H1 (cell line): ENCODE data around the gene RNF130. TPM values are rescaled to one million over a fixed set of nuclear protein-coding genes. Genes with fewer than 3 reads are reported as not detected.

Source experiments
- CTCF ChIA-PET: fragments of 300-600 bp; sonication (Branson Sonifier 250); formaldehyde crosslinking; loops from one replicate; lab custom pipeline; 2021; ENCODE audit not compliant: partially characterized antibody; lab: Charles Lee
- POLR2A ChIA-PET: fragments of 300-600 bp; sonication (Branson Sonifier 250); formaldehyde crosslinking; loops from one replicate; lab custom pipeline; 2021; ENCODE audit warnings: inconsistent platforms; ENCODE audit not compliant: partially characterized antibody; lab: Charles Lee
- DNase-seq, 2 experiments: peaks; one replicate each; pipeline versions ENCODE4 v3.0.0 to v3.0.0-alpha.2; 2010 to 2022; ENCODE audit warnings: low spot score in 2 of 2, low read depth in 1 of 2, mixed read lengths in 1 of 2
- FAIRE-seq: peaks from 2 replicates; lab custom pipeline; 2011; peaks lifted over from hg19 to GRCh38; lab: Jason Lieb, UNC
- H2AFZ ChIP-seq: 2 replicates; pipeline ENCODE4 v1.8.1; 2012; ENCODE audit warnings: low read length, inconsistent platforms
- H2AK5ac ChIP-seq: 2 replicates; pipeline ENCODE4 v1.6.1; 2013; ENCODE audit warnings: low read depth, low read length
- H2BK120ac ChIP-seq: replicated peaks from 2 replicates; pipeline ENCODE3; 2013; ENCODE audit warnings: low read depth, low read length, inconsistent platforms
- H2BK12ac ChIP-seq: 2 replicates; pipeline ENCODE4 v1.6.1; 2013; ENCODE audit warnings: low read depth, low read length
- H2BK15ac ChIP-seq: 2 replicates; pipeline ENCODE4 v1.6.1; 2013; ENCODE audit warnings: low read length
- H2BK20ac ChIP-seq: 2 replicates; pipeline ENCODE4 v1.6.1; 2013; ENCODE audit warnings: low read length
- H2BK5ac ChIP-seq: 2 replicates; pipeline ENCODE4 v1.6.1; 2013; ENCODE audit warnings: low read depth, low read length
- H3K14ac ChIP-seq: 2 replicates; pipeline ENCODE4 v1.6.1; 2013; ENCODE audit warnings: inconsistent platforms; ENCODE audit not compliant: insufficient read length
- H3K18ac ChIP-seq: 2 replicates; pipeline ENCODE4 v1.6.1; 2013; ENCODE audit warnings: low read length; ENCODE audit errors: extremely low read depth
- H3K23ac ChIP-seq: 2 replicates; pipeline ENCODE4 v1.6.1; 2013; ENCODE audit warnings: inconsistent platforms; ENCODE audit not compliant: insufficient read length
- H3K23me2 ChIP-seq: 2 replicates; pipeline ENCODE4 v1.6.1; 2013; ENCODE audit warnings: low read depth, low read length
- H3K27ac ChIP-seq: 2 replicates; pipeline ENCODE4 v1.6.1; 2011; ENCODE audit warnings: low read depth, low read length, inconsistent platforms
- H3K27me3 ChIP-seq, 4 experiments: replicated peaks in 1 of 4; 1 replicate in 1 of 4; 2 replicates in 3 of 4; pipeline versions ENCODE4 v1.6.1 to v1.8.1; 2011 to 2013; ENCODE audit warnings: low read length in 3 of 4, mild to moderate bottlenecking in 3 of 4, inconsistent platforms in 2 of 4, mixed read lengths in 2 of 4, moderate library complexity in 1 of 4; ENCODE audit not compliant: control insufficient read depth in 3 of 4, insufficient read depth in 3 of 4; ENCODE audit errors: extremely low read depth in 1 of 4
- H3K36me3 ChIP-seq, 4 experiments: 2 replicates each; pipeline versions ENCODE4 v1.6.1 to v1.8.1; 2011 to 2013; ENCODE audit warnings: mild to moderate bottlenecking in 4 of 4, low read length in 3 of 4, moderate library complexity in 2 of 4, control low read depth in 1 of 4, inconsistent platforms in 1 of 4; ENCODE audit not compliant: insufficient read depth in 4 of 4, control insufficient read depth in 2 of 4
- H3K4ac ChIP-seq: replicated peaks from 2 replicates; pipeline ENCODE3; 2013; ENCODE audit warnings: low read length, low read depth, mixed read lengths, inconsistent platforms; ENCODE audit not compliant: insufficient read length
- H3K4me1 ChIP-seq, 4 experiments: replicated peaks in 1 of 4; 1 replicate in 1 of 4; 2 replicates in 3 of 4; pipeline versions ENCODE4 v1.6.1 to v1.8.1; 2011 to 2013; ENCODE audit warnings: low read length in 3 of 4, inconsistent platforms in 2 of 4, mixed read lengths in 1 of 4; ENCODE audit not compliant: insufficient read depth in 4 of 4, control insufficient read depth in 3 of 4
- H3K4me2 ChIP-seq, 2 experiments: 2 replicates each; pipeline versions ENCODE4 v1.6.1 to v1.8.1; 2011 to 2013; ENCODE audit warnings: low read depth in 2 of 2, low read length in 2 of 2, control low read depth in 1 of 2, inconsistent platforms in 1 of 2, mild to moderate bottlenecking in 1 of 2; ENCODE audit not compliant: insufficient read depth in 1 of 2
- H3K4me3 ChIP-seq, 4 experiments: fragments of 200-600, 300-600 bp in 1 of 4; sonication (generic), shearing (Covaris generic), sonication (Bioruptor Twin) in 1 of 4; 2 replicates each; pipeline versions ENCODE4 v1.5.1 to v1.8.1; 2011 to 2016; ENCODE audit warnings: low read length in 4 of 4, low read depth in 3 of 4, control low read depth in 2 of 4, inconsistent platforms in 2 of 4, mild to moderate bottlenecking in 2 of 4, mixed read lengths in 1 of 4, moderate library complexity in 1 of 4; ENCODE audit not compliant: insufficient read depth in 2 of 4; ENCODE audit errors: extremely low read depth in 1 of 4
- H3K56ac ChIP-seq: replicated peaks from 2 replicates; pipeline ENCODE3; 2013; ENCODE audit warnings: low read depth, mild to moderate bottlenecking, mixed read lengths, low read length, inconsistent platforms; ENCODE audit not compliant: insufficient read length
- H3K79me1 ChIP-seq: 2 replicates; pipeline ENCODE4 v1.6.1; 2013; ENCODE audit warnings: low read depth, low read length, control low read depth
- H3K79me2 ChIP-seq, 2 experiments: 2 replicates each; pipeline versions ENCODE4 v1.6.1 to v1.8.1; 2012 to 2013; ENCODE audit warnings: low read length in 2 of 2, mild to moderate bottlenecking in 2 of 2, inconsistent platforms in 1 of 2; ENCODE audit not compliant: insufficient read depth in 2 of 2, control insufficient read depth in 1 of 2
- H3K9ac ChIP-seq, 4 experiments: replicated peaks in 1 of 4; 1 replicate in 1 of 4; 2 replicates in 3 of 4; pipeline versions ENCODE4 v1.6.1 to v1.8.1; 2011 to 2013; ENCODE audit warnings: low read depth in 3 of 4, low read length in 3 of 4, control low read depth in 2 of 4, mild to moderate bottlenecking in 2 of 4, moderate library complexity in 2 of 4, inconsistent platforms in 1 of 4; ENCODE audit errors: extremely low read depth in 1 of 4
- H3K9me3 ChIP-seq, 2 experiments: 2 replicates each; pipeline versions ENCODE4 v1.6.1 to v1.8.1; 2012 to 2013; ENCODE audit warnings: mild to moderate bottlenecking in 2 of 2, moderate library complexity in 2 of 2, control low read depth in 1 of 2, inconsistent platforms in 1 of 2, low read depth in 1 of 2, low read length in 1 of 2, mixed read lengths in 1 of 2; ENCODE audit not compliant: insufficient read depth in 2 of 2
- H4K20me1 ChIP-seq, 2 experiments: replicated peaks in 1 of 2; 2 replicates each; pipeline versions ENCODE3 to v1.8.1; 2011 to 2013; ENCODE audit warnings: inconsistent platforms in 2 of 2, low read length in 2 of 2, mild to moderate bottlenecking in 1 of 2; ENCODE audit not compliant: insufficient read depth in 2 of 2, control insufficient read depth in 1 of 2
- H4K5ac ChIP-seq: 2 replicates; pipeline ENCODE4 v1.6.1; 2013; ENCODE audit warnings: low read length, low read depth, mixed read lengths, inconsistent platforms; ENCODE audit not compliant: insufficient read length
- H4K8ac ChIP-seq: 2 replicates; pipeline ENCODE4 v1.8.0; 2013; ENCODE audit warnings: mild to moderate bottlenecking, moderate library complexity, low read length, inconsistent platforms; ENCODE audit not compliant: insufficient read depth; ENCODE audit errors: extremely low read depth
- H4K91ac ChIP-seq: replicated peaks from 2 replicates; pipeline ENCODE3; 2013; ENCODE audit warnings: low read length, mixed read lengths, inconsistent platforms; ENCODE audit not compliant: insufficient read length
- KDM5A ChIP-seq: fragments of 200-600 bp; IDR thresholded peaks from 2 replicates; pipeline ENCODE4 v1.7.1; 2012; ENCODE audit warnings: mild to moderate bottlenecking, low read length, inconsistent platforms, mixed read lengths
- MAFK ChIP-seq: IDR thresholded peaks from 2 replicates; pipeline ENCODE4 v1.6.1; 2012; ENCODE audit warnings: low read depth, mild to moderate bottlenecking, improper control_type of control experiment, low read length
- RBBP5 ChIP-seq: IDR thresholded peaks from 2 replicates; pipeline ENCODE4 v1.7.1; 2012; ENCODE audit warnings: low read depth, mild to moderate bottlenecking, inconsistent platforms, low read length, moderate library complexity, borderline replicate concordance
- TAF1 ChIP-seq: IDR thresholded peaks from 2 replicates; pipeline ENCODE4 v1.6.1; 2011; ENCODE audit warnings: mild to moderate bottlenecking, low read depth, low read length
- YY1 ChIP-seq: IDR thresholded peaks from 2 replicates; pipeline ENCODE4 v1.6.1; 2011; ENCODE audit warnings: low read depth, mild to moderate bottlenecking, low read length
- WGBS, 2 experiments: shearing (Covaris generic) in 1 of 2; methylation state at CpG; one replicate each; pipeline versions ENCODE4 v1.1.6 to v1.1.7; 2013 to 2015; ENCODE audit warnings: low lambda C conversion rate in 2 of 2, mixed read lengths in 2 of 2, inconsistent platforms in 1 of 2, low coverage in 1 of 2, missing lambda C conversion rate in 1 of 2; ENCODE audit not compliant: insufficient replicate concordance in 2 of 2, insufficient coverage in 1 of 2, insufficient read length in 1 of 2; ENCODE audit errors: extremely low coverage in 1 of 2, missing lambda C conversion rate in 1 of 2; 5-methylcytosine and 5-hydroxymethylcytosine counted together
- polyA plus RNA-seq, 7 experiments: library from polyadenylated mRNA; depleted of rRNA in 3 of 7; stranded (reverse) in 5 of 7; unstranded in 2 of 7; fragments of >200 nt in 5 of 7; fragments of 200-250 nt in 2 of 7; gene quantifications; 1 replicate in 5 of 7; 2 replicates in 1 of 7; 4 replicates in 1 of 7; pipeline versions ENCODE4 v1.2.1 to v1.2.3, GENCODE V29; 2011 to 2013; ENCODE audit warnings: missing spikeins in 2 of 7, mixed read lengths in 2 of 7
- total RNA-seq: library from RNA; stranded (reverse); fragmentation: NEBNext Ultra II Directional; extraction: Animal tissue kit (Norgen Biotek cat#: 25700); gene quantifications from 2 replicates; pipeline ENCODE4 v1.2.1, GENCODE V29; 2021

RNF130 gene
- total and polyA plus RNA-seq, 2 of the 8 experiments (the other 6 are each of a cell fraction or from before 2014, with no cell fraction given) = 65.1 to 70.0 TPM

DNA sequence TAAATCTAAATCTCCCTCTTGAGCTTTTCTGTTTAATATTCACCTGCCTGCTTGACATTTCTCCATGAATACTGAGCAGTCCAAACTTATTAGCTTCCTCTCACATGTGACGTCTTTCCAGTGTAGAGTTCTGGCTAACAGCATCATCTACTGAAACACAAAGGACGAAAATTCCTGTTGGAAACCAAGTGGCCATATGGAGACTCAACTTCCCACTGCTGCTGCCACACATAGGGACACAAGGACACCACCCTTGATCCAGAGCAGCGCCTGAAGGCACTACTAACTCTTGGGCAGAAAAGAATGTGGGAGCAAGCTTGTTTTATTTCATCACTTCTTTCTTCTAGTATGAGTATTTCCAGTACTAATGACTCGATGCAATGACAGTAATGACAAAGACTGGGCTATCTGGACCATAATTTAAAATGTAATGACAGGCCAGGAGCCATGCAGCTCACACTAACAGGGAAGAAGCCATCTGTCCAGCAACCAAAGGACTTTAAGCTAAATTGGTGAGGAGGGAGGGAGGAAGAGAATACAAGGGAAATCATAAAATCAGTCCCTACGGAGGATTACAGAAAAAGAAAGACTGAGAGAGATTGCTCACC, 19.2 kb downstream of the RNF130 start:
- Histone ChIP-seq H4K8ac (no peak overlapping the region), H3K36me3 (no peaks in the 10 kb centered on the region), H2BK20ac (no peak overlapping the region), H2AFZ (no peak overlapping the region), H2BK120ac (no peak overlapping the region), H3K79me2 (peaks cover 7 to 93% of the 10 kb centered on the region in 2 experiments), H3K27ac (no peak overlapping the region), H3K9me3 (no peaks in the 10 kb centered on the region), H3K9ac (no peak overlapping the region), H3K14ac (no peak overlapping the region), H2BK15ac (no peak overlapping the region), H2BK5ac (no peak overlapping the region), H3K18ac (no peak overlapping the region), H4K5ac (no peak overlapping the region), H2AK5ac (no peak overlapping the region), H3K27me3 (no peaks in the 10 kb centered on the region), H3K56ac (no peak overlapping the region), H3K4ac (no peak overlapping the region), H4K20me1 (peaks cover 10 to 23% of the 10 kb centered on the region in 2 experiments), H3K23ac (no peak overlapping the region), H3K4me1 (peaks cover 6 to 31% (median 15%) of the 10 kb centered on the region in 4 experiments), H3K4me2 (no peak overlapping the region), H4K91ac (no peak overlapping the region), H3K79me1 (peaks cover 9% of the 10 kb centered on the region; the same call in 1 of the 2 replicates), H3K4me3 (no peak overlapping the region), H3K23me2 (no peaks in the 10 kb centered on the region), H2BK12ac (no peak overlapping the region)
- DNase-seq (no peak), FAIRE-seq (no peak)
- CTCF ChIA-PET = interaction anchor here (0.9 to 1.1 kb wide), 3 partner anchors 15 to 554 kb away, joined by 3 read pairs; no protein-coding TSS in a partner anchor
- 92% methylated on average over 5 of the region's 5 CpGs; no CpG with 5 or more reads in 1 of the 2 experiments for WGBS, 2 experiments
- TF ChIP-seq YY1 (no peak), TAF1 (no peak), MAFK (no peak), KDM5A (no peak), RBBP5 (no peak)
- POLR2A ChIA-PET = interaction anchor here (1.6 kb wide), 1 partner anchor 9 kb away, joined by 3 read pairs; no protein-coding TSS in a partner anchor
